Upper lobe of left lung (tissue), 4 donors: ENCODE data around the gene RCBTB2.

ENCODE experiments used
- CTCF ChIP-seq, 6 experiments: fragments of 450-650 bp in 4 of 6; fragments of 200-600 bp in 2 of 6; sonication (generic) in 2 of 6; IDR thresholded peaks; one replicate each; pipeline ENCODE4 v1.5.1; 2016 to 2019; ENCODE audit warnings: antibody characterized with exemption in 6 of 6
- EP300 ChIP-seq, 4 donors: sonication (generic); formaldehyde crosslinking; IDR thresholded peaks; one replicate each; pipeline ENCODE4 v1.5.1; 2017; ENCODE audit warnings: antibody characterized with exemption in 4 of 4, control low read depth in 2 of 4
- POLR2A ChIP-seq, 4 donors: fragments of 450-650 bp; IDR thresholded peaks; one replicate each; pipeline ENCODE4 v1.5.1; 2016 to 2017; ENCODE audit warnings: antibody characterized with exemption in 4 of 4, mild to moderate bottlenecking in 2 of 4
- POLR2AphosphoS5 ChIP-seq, 2 donors: sonication (generic); formaldehyde crosslinking; IDR thresholded peaks; one replicate each; pipeline ENCODE4 v1.5.1; 2017; ENCODE audit warnings: antibody characterized with exemption in 2 of 2

GRCh38 chr13:48576448-48577010 lies 43.6 kb upstream of the RCBTB2 start:
- TF ChIP-seq EP300 (IDR thresholded peaks at IDR 0.05) (no peak), POLR2A (IDR thresholded peaks at IDR 0.05) (no peak), POLR2AphosphoS5 (IDR thresholded peaks at IDR 0.05) (no peak), CTCF (IDR thresholded peaks at IDR 0.05) (no peak)
